ENCODE data around the gene EHHADH. TPM values are rescaled to one million over a fixed set of nuclear protein-coding genes. Genes with fewer than 3 reads are reported as not detected.

Gene EHHADH
- polyA plus RNA-seq, 2 of the 4 experiments (the other 2 are of a cell fraction), result 5.4 to 7.7 TPM

- TF ChIP-seq NFE2L2 (conservative IDR thresholded peaks at IDR 0.05; ENCODE audit: low read length), result no peak
- no peak for TF ChIP-seq ZSCAN20 (CRISPR knock-in tag; IDR thresholded peaks at IDR 0.05)
- TF ChIP-seq, protein P1, sequence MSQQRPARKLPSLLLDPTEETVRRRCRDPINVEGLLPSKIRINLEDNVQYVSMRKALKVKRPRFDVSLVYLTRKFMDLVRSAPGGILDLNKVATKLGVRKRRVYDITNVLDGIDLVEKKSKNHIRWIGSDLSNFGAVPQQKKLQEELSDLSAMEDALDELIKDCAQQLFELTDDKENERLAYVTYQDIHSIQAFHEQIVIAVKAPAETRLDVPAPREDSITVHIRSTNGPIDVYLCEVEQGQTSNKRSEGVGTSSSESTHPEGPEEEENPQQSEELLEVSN (IDR thresholded peaks at IDR 0.05; ENCODE audit: borderline replicate concordance, low read depth), result no peak
- TF ChIP-seq JUN (IDR thresholded peaks at IDR 0.05), result no peak
- no peak for TF ChIP-seq HEYL (CRISPR knock-in tag; IDR thresholded peaks at IDR 0.05)
- no peak for TF ChIP-seq TP53 (CRISPR knock-in tag; IDR thresholded peaks at IDR 0.05)
- TF ChIP-seq NPAS2 (CRISPR knock-in tag; IDR thresholded peaks at IDR 0.05; ENCODE audit: borderline replicate concordance), result no peak
- no peak for TF ChIP-seq POLR2AphosphoS2 (conservative IDR thresholded peaks at IDR 0.05; ENCODE audit: low read length)
- TF ChIP-seq MYC (IDR thresholded peaks at IDR 0.05; ENCODE audit: borderline replicate concordance, low read length), result no peak
Measured at GRCh38 chr3:185267193-185267592, 13.3 kb upstream of the EHHADH start (continued).

GRCh38 chr3:185264849-185265553 lies 11.2 kb upstream of the EHHADH start:
- ChIA-PET CTCF (no interaction called here), POLR2A (no interaction called here)
- no peak for ATAC-seq
- FAIRE-seq, result no peak
- WGBS (ENCODE audit: missing lambda C conversion rate), result 87% methylated on average over 23 of the region's 25 CpGs
- Histone ChIP-seq H3K9me3 (no peaks in the 10 kb centered on the region), H3K4me2 (no peak overlapping the region), H3K4me3 (no peak overlapping the region), H3K4me1 (no peaks in the 10 kb centered on the region), H3K27ac (no peak overlapping the region)
- no peak for TF ChIP-seq RCOR1 (IDR thresholded peaks at IDR 0.05; ENCODE audit: low read depth, low read length)
- no peak for TF ChIP-seq NR3C1 (IDR thresholded peaks at IDR 0.05)
- TF ChIP-seq EHF (CRISPR knock-in tag; IDR thresholded peaks at IDR 0.05), result no peak
- no peak for TF ChIP-seq ESRRA (IDR thresholded peaks at IDR 0.05; ENCODE audit: borderline replicate concordance, low read length)
- no peak for TF ChIP-seq RARB (CRISPR knock-in tag; IDR thresholded peaks at IDR 0.05)
- TF ChIP-seq CHD2 (IDR thresholded peaks at IDR 0.05; ENCODE audit: low read length, partially characterized antibody), result no peak
- TF ChIP-seq, protein P2, sequence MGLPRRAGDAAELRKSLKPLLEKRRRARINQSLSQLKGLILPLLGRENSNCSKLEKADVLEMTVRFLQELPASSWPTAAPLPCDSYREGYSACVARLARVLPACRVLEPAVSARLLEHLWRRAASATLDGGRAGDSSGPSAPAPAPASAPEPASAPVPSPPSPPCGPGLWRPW (IDR thresholded peaks at IDR 0.05), result no peak
- TF ChIP-seq ZNF302 (CRISPR knock-in tag; IDR thresholded peaks at IDR 0.05), result no peak
- TF ChIP-seq, protein P1 (IDR thresholded peaks at IDR 0.05; ENCODE audit: borderline replicate concordance, low read depth), result no peak
- TF ChIP-seq, protein P3, sequence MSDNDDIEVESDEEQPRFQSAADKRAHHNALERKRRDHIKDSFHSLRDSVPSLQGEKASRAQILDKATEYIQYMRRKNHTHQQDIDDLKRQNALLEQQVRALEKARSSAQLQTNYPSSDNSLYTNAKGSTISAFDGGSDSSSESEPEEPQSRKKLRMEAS (IDR thresholded peaks at IDR 0.05), result no peak
- TF ChIP-seq RAD21 (conservative IDR thresholded peaks at IDR 0.05 in 1 of 2, IDR thresholded peaks at IDR 0.05 in 1 of 2), result no peak
- TF ChIP-seq KDM1A (IDR thresholded peaks at IDR 0.05; ENCODE audit: low read depth), result no peak
- DNase-seq (ENCODE audit: low read depth in 1 of 2, low spot score in 1 of 2), result no peak

- 45% methylated on average over 4 of the region's 4 CpGs for WGBS (ENCODE audit: missing lambda C conversion rate)
- Histone ChIP-seq H3K4me3 (no peak overlapping the region), H3K4me2 (no peak overlapping the region), H3K9me3 (no peaks in the 10 kb centered on the region), H3K27ac (no peak overlapping the region), H3K4me1 (no peaks in the 10 kb centered on the region)
- POLR2A ChIA-PET, result no interaction called here
- TF ChIP-seq MAFK (IDR thresholded peaks at IDR 0.05; ENCODE audit: partially characterized antibody), result peak; percentile 31
- TF ChIP-seq ZNF302 (CRISPR knock-in tag; IDR thresholded peaks at IDR 0.05), result no peak
- FAIRE-seq, result no peak
- ATAC-seq, result no peak
- CTCF ChIA-PET, result no interaction called here
- DNase-seq (ENCODE audit: low read depth in 1 of 2, low spot score in 1 of 2), result no peak
Measured at GRCh38 chr3:185263423-185263822, 9.6 kb upstream of the EHHADH start.
